Measurements from ENCODE around the gene RHOBTB1. TPM values are rescaled to one million over a fixed set of nuclear protein-coding genes. Genes with fewer than 3 reads are reported as not detected.

Gene RHOBTB1
- total RNA-seq, 1 donor from 2014 or later: 13.5 TPM

DNA sequence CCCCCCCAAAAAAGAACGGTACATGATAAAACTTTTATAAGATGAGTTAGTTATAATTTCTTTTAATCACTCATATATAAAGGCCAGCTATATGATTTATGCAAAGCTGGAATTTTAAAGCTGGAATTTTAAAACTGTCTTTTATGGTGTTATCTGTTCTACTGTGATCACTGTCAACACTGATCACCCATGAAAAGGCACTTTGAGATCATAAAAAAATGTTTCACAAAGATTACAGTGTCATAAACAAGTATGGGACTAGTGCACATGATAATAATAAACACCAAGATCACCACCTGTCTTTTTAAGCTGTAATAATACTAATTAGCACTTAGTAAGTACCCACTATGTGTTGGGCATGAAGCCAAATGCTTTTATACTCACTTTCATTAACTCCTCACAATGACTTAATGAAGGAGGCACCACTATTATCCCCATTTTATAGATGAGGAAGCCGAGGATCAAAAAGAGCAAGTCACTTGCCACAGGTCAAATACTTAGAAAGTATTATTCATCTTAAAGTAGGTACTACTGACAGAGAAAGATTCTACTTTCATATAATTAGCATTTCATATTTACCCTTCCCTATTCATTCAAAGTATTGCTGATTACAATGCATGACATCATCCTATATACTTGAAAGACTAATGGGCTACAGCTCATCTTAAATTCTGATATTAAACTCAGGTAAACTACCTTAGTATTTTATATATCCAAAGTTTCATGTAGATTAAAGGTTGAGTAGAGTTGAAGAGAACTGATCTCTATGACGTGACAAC is 8.3 kb upstream of the RHOBTB1 start:
- Histone ChIP-seq H3K36me3 (no peaks in the 10 kb centered on the region), H3K27ac (no peak overlapping the region), H3K9me3 (no peaks in the 10 kb centered on the region), H3K27me3 (ENCODE audit: low read depth) (no peaks in the 10 kb centered on the region), H3K4me3 (no peak overlapping the region), H3K4me1 (no peaks in the 10 kb centered on the region)
- ATAC-seq: no peak
- DNase-seq: no peak
- no peak for TF ChIP-seq CTCF (IDR thresholded peaks at IDR 0.05)
- intact Hi-C loops (cut with DNase I): no loop called here

DNA sequence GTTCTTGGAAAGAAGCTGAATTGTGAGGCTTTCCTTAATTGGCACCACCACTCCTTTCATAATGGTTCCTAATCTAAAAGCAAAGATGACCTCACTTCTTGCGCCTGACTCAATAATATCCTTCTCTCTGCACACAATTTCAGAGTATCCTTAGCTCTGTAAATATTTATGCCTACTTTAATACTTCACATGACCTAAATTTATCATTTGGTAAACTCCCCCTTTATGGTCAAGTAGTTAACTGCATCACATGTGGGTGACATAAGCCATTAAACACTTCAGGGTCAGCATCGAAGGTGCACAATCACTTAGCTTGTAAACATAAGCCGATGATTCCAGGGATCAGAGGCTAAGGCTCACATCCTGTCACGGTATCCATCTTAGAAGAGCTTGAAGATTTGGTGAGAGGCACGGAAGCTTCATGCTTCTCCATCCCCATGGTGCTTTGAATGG is 7.3 kb upstream of the RHOBTB1 start:
- Histone ChIP-seq H3K36me3 (no peaks in the 10 kb centered on the region), H3K4me1 (no peaks in the 10 kb centered on the region), H3K4me3 (no peak overlapping the region), H3K27me3 (ENCODE audit: low read depth) (no peaks in the 10 kb centered on the region), H3K9me3 (no peaks in the 10 kb centered on the region), H3K27ac (no peak overlapping the region)
- DNase-seq (no peak), ATAC-seq (peak in 1 of 2 donors; percentile 55)
- TF ChIP-seq CTCF (IDR thresholded peaks at IDR 0.05): no peak
- intact Hi-C loops (cut with DNase I): no loop called here

- no peaks in the 10 kb centered on the region for H3K9me3 ChIP-seq
- H3K27me3 ChIP-seq (ENCODE audit: low read depth): no peaks in the 10 kb centered on the region
- H3K4me3 ChIP-seq: no peak overlapping the region
- no peak for TF ChIP-seq CTCF (IDR thresholded peaks at IDR 0.05)
- no peaks in the 10 kb centered on the region for H3K4me1 ChIP-seq
- no peak overlapping the region for H3K27ac ChIP-seq
- DNase-seq (no peak), ATAC-seq (no peak)
- intact Hi-C loops (cut with DNase I): no loop called here
- H3K36me3 ChIP-seq: no peaks in the 10 kb centered on the region
These were observed 6.3 kb upstream of the RHOBTB1 start for GRCh38 chr10:60950300-60950699.

GRCh38 chr10:60948851-60949250 is 4.9 kb upstream of the RHOBTB1 start:
- ATAC-seq: no peak
- intact Hi-C loops (cut with DNase I): no loop called here
- Histone ChIP-seq H3K4me1 (peaks cover 6% of the 10 kb centered on the region), H3K4me3 (no peak overlapping the region), H3K9me3 (no peaks in the 10 kb centered on the region), H3K27ac (no peak overlapping the region), H3K36me3 (no peaks in the 10 kb centered on the region), H3K27me3 (ENCODE audit: low read depth) (no peaks in the 10 kb centered on the region)
- no peak for TF ChIP-seq CTCF (IDR thresholded peaks at IDR 0.05)
- no peak for DNase-seq

DNA sequence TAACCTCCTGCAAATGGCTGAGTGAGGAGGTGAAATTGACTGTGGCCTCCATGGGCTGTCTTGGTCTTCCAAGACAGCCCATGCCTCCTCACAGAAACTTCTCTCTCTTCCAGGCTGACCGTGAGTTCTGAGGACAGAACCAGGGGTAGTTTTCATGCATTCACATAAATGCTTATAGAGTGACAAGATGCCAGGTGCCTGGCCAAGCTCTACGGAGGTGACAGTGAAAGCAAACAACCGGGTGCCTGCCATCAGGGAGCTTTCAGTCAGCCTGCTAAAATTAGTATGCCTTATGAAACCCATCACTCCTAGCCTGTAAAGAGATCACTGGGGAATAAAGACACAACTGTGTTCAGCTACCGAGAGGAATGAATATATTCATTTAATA is 919 bp upstream of the RHOBTB1 start:
- Histone ChIP-seq H3K27ac (peak overlapping the region; percentile 96), H3K9me3 (no peaks in the 10 kb centered on the region), H3K27me3 (ENCODE audit: low read depth) (no peaks in the 10 kb centered on the region), H3K36me3 (no peaks in the 10 kb centered on the region), H3K4me3 (peak overlapping the region; percentile 64), H3K4me1 (peaks cover 14% of the 10 kb centered on the region)
- DNase-seq (no peak), ATAC-seq (no peak)
- intact Hi-C loops (cut with DNase I): no loop called here
- TF ChIP-seq CTCF (IDR thresholded peaks at IDR 0.05): no peak
